NCI-H460 (cell line): ENCODE data around the gene STARD3. TPM values are rescaled to one million over a fixed set of nuclear protein-coding genes. Genes with fewer than 3 reads are reported as not detected.
A peak's percentile ranks its signal among the peaks of the same experiment; 100 is the strongest.

Source experiments
- DNase-seq: peaks from one replicate; pipeline ENCODE4 v3.0.0-alpha.2; 2016; ENCODE audit warnings: low read depth; ENCODE audit errors: extremely low read depth
- total RNA-seq: library from RNA; depleted of rRNA; stranded (reverse); fragments of >200 nt; shearing (Covaris generic); gene quantifications from 2 replicates; pipeline ENCODE4 v1.2.3, GENCODE V29; 2014

The STARD3 gene
- total RNA-seq, 1 experiment from 2014 or later, result 33.2 TPM

GRCh38 chr17:39603304-39604016 is 33.5 kb upstream of the STARD3 start:
- DNase-seq, result no peak

- no peak for DNase-seq
Observed at GRCh38 chr17:39604911-39605491, 31.9 kb upstream of the STARD3 start.

GRCh38 chr17:39605492-39606433 is 31.2 kb upstream of the STARD3 start:
- no peak for DNase-seq

GRCh38 chr17:39606434-39607056 is 30.4 kb upstream of the STARD3 start:
- no peak for DNase-seq

- DNase-seq, result no peak
Observed at GRCh38 chr17:39607057-39607850, 29.7 kb upstream of the STARD3 start.

GRCh38 chr17:39607851-39608130 is 29.2 kb upstream of the STARD3 start, which contains the start of gene NEUROD2:
Gene NEUROD2, minus strand, starts transcription at chr17:39607920. Its CDS starts 1,321 bp downstream, at chr17:39606599.
- no peak for DNase-seq

GRCh38 chr17:39608142-39608981 is 28.6 kb upstream of the STARD3 start:
- no peak for DNase-seq

- no peak for DNase-seq
Observed at GRCh38 chr17:39609416-39610025, 27.4 kb upstream of the STARD3 start.

- no peak for DNase-seq
Observed at GRCh38 chr17:39611401-39612112, 25.4 kb upstream of the STARD3 start.

- no peak for DNase-seq
Observed at GRCh38 chr17:39612291-39612894, 24.6 kb upstream of the STARD3 start.

GRCh38 chr17:39612935-39613464 is 23.9 kb upstream of the STARD3 start:
- no peak for DNase-seq

GRCh38 chr17:39614545-39615157 is 22.3 kb upstream of the STARD3 start:
- DNase-seq, result no peak

- DNase-seq, result no peak
Observed at GRCh38 chr17:39615434-39615833, 21.5 kb upstream of the STARD3 start.

- no peak for DNase-seq
Observed at GRCh38 chr17:39617100-39617445, 19.9 kb upstream of the STARD3 start.

GRCh38 chr17:39617446-39618245 is 19.3 kb upstream of the STARD3 start:
- peak; percentile 45 for DNase-seq

- DNase-seq, result no peak
Observed at GRCh38 chr17:39618246-39618913, 18.6 kb upstream of the STARD3 start.
